GM12878 (cell line): ENCODE measurements around the gene FBXL17. TPM values are rescaled to one million over a fixed set of nuclear protein-coding genes. Genes with fewer than 3 reads are reported as not detected.

Experiments
- ATAC-seq: fragments of 200-7000 bp; cut with Tn5 transposase; 3 replicates; pipeline ENCODE4 v1.9.1; 2020; ENCODE audit warnings: mild to moderate bottlenecking, moderate library complexity
- BruUV-seq: library from RNA; stranded (reverse); fragments of 400-500 nt; replicated peaks from 2 replicates; lab custom pipeline; 2021; lab: Mats Ljungman, UMichigan
- CTCF ChIA-PET: fragments of 300-600 bp; sonication (Branson Sonifier 250); formaldehyde crosslinking; extraction: SDS; loops from one replicate; lab custom pipeline; 2021; ENCODE audit warnings: inconsistent platforms; lab: Yijun Ruan, JAX
- POLR2A ChIA-PET: fragments of 350-600 bp; formaldehyde crosslinking; extraction: SDS; loops from one replicate; lab custom pipeline; 2021; ENCODE audit warnings: inconsistent platforms; lab: Charles Lee
- RAD21 ChIA-PET: fragments of 300-600 bp; sonication (Branson Sonifier 250); formaldehyde crosslinking; loops from one replicate; lab custom pipeline; 2023; ENCODE audit warnings: antibody characterized with exemption; ENCODE audit not compliant: unreplicated experiment; lab: Charles Lee
- SMC1A ChIA-PET: fragments of 300-600 bp; sonication (Branson Sonifier 250); formaldehyde crosslinking; loops from one replicate; lab custom pipeline; 2023; ENCODE audit not compliant: unreplicated experiment, uncharacterized antibody; lab: Charles Lee
- DNase-seq: peaks from one replicate; pipeline ENCODE4 v3.0.0-alpha.2; 2011; ENCODE audit warnings: low read depth, low spot score
- FAIRE-seq: peaks from 3 replicates; lab custom pipeline; 2011; peaks lifted over from hg19 to GRCh38; lab: Jason Lieb, UNC
- H2AFZ ChIP-seq: 2 replicates; pipeline ENCODE4 v1.6.0; 2011; ENCODE audit warnings: low read depth, low read length, control low read depth; ENCODE audit not compliant: control insufficient read depth
- H3K27ac ChIP-seq: 2 replicates; pipeline ENCODE4 v1.5.1; 2011; ENCODE audit warnings: control low read depth; ENCODE audit not compliant: control insufficient read depth, insufficient read depth
- H3K27me3 ChIP-seq, 2 experiments: replicated peaks in 1 of 2; 2 replicates each; pipeline versions ENCODE4 v1.6.0 to v1.6.1; 2011; ENCODE audit warnings: low read length in 1 of 2; ENCODE audit not compliant: control insufficient read depth in 2 of 2, insufficient read depth in 2 of 2
- H3K36me3 ChIP-seq, 2 experiments: 2 replicates each; pipeline ENCODE4 v1.5.1; 2011; ENCODE audit warnings: low read length in 1 of 2; ENCODE audit not compliant: control insufficient read depth in 2 of 2, insufficient read depth in 2 of 2
- H3K4me1 ChIP-seq: 2 replicates; pipeline ENCODE4 v1.6.1; 2011; ENCODE audit warnings: mild to moderate bottlenecking, low read length, moderate library complexity, mixed read lengths; ENCODE audit not compliant: control insufficient read depth, insufficient read depth
- H3K4me2 ChIP-seq: 2 replicates; pipeline ENCODE4 v1.6.0; 2011; ENCODE audit warnings: control low read depth; ENCODE audit not compliant: control insufficient read depth, insufficient read depth
- H3K4me3 ChIP-seq: fragments of 200-600 bp; sonication (generic); 2 replicates; pipeline ENCODE4 v1.5.1; 2016
- H3K79me2 ChIP-seq: 2 replicates; pipeline ENCODE4 v1.6.0; 2011; ENCODE audit warnings: low read length; ENCODE audit not compliant: control insufficient read depth, insufficient read depth
- H3K9ac ChIP-seq: 2 replicates; pipeline ENCODE4 v1.8.0; 2011; ENCODE audit warnings: low read length, control low read depth, mixed read lengths; ENCODE audit not compliant: control insufficient read depth, insufficient read depth
- H3K9me3 ChIP-seq: replicated peaks from 3 replicates; pipeline ENCODE4 v1.5.1; 2011; ENCODE audit warnings: mild to moderate bottlenecking, low read length; ENCODE audit not compliant: control insufficient read depth, insufficient read depth
- H4K20me1 ChIP-seq: 2 replicates; pipeline ENCODE4 v1.6.0; 2011; ENCODE audit not compliant: control insufficient read depth, insufficient read depth
- IRF3 ChIP-seq: fragments of 450-650 bp; IDR thresholded peaks from 2 replicates; pipeline ENCODE4 v1.6.1; 2014; ENCODE audit warnings: mild to moderate bottlenecking
- WGBS: methylation state at CpG from one replicate; pipeline ENCODE4 v1.1.6; 2016; ENCODE audit warnings: low lambda C conversion rate; ENCODE audit not compliant: insufficient replicate concordance, insufficient coverage; ENCODE audit errors: missing lambda C conversion rate; 5-methylcytosine and 5-hydroxymethylcytosine counted together
- in situ Hi-C: fragments of 300-500 bp; cut with MboI; formaldehyde crosslinking; loops from 9 replicates; pipeline ENCODE4 v1.14.3; 2018; ENCODE audit warnings: mixed read lengths
- intact Hi-C: fragments of 100-400 bp; cut with micrococcal nuclease; formaldehyde crosslinking; loops from one replicate; pipeline ENCODE4 v1.14.2; 2022; ENCODE audit not compliant: unreplicated experiment
- polyA plus RNA-seq, 11 experiments: library from polyadenylated mRNA; depleted of rRNA in 4 of 11; unstranded in 6 of 11; stranded (reverse) in 5 of 11; fragments of >200 nt; fragmentation: Nextera tagmentation in 4 of 11; fragmentation: Illumina TruSeq in 1 of 11; extraction: Ambion mirVana in 4 of 11; extraction: Trizol in 1 of 11; gene quantifications; 1 replicate in 1 of 11; 2 replicates in 10 of 11; pipeline versions ENCODE4 v1.2.1 to v1.2.3, GENCODE V29; 2011 to 2016; ENCODE audit warnings: inconsistent platforms in 2 of 11, missing spikeins in 2 of 11, low read depth in 1 of 11
- total RNA-seq, 4 experiments: library from RNA; depleted of rRNA in 3 of 4; stranded (reverse); fragments of >200 nt in 3 of 4; fragmentation: Illumina TruSeq in 1 of 4; extraction: Trizol in 1 of 4; gene quantifications; 2 replicates each; pipeline versions ENCODE4 v1.2.1 to v1.2.3, GENCODE V29; 2013 to 2021
- TF ChIP-seq, protein P1 (sequence below): fragments of 450-650 bp; IDR thresholded peaks from 2 replicates; pipeline ENCODE4 v1.6.1; 2016; ENCODE audit warnings: mild to moderate bottlenecking
- TF ChIP-seq, protein P2 (sequence below): fragments of 150-350 bp; IDR thresholded peaks from 2 replicates; pipeline ENCODE4 v1.6.1; 2016; ENCODE audit warnings: low read depth, low read length

FBXL17 gene
- total and polyA plus RNA-seq, 10 of the 15 experiments (the other 5 are each of a cell fraction or from before 2014, with no cell fraction given): 0.88 to 9.0 (median 4.4) TPM

DNA sequence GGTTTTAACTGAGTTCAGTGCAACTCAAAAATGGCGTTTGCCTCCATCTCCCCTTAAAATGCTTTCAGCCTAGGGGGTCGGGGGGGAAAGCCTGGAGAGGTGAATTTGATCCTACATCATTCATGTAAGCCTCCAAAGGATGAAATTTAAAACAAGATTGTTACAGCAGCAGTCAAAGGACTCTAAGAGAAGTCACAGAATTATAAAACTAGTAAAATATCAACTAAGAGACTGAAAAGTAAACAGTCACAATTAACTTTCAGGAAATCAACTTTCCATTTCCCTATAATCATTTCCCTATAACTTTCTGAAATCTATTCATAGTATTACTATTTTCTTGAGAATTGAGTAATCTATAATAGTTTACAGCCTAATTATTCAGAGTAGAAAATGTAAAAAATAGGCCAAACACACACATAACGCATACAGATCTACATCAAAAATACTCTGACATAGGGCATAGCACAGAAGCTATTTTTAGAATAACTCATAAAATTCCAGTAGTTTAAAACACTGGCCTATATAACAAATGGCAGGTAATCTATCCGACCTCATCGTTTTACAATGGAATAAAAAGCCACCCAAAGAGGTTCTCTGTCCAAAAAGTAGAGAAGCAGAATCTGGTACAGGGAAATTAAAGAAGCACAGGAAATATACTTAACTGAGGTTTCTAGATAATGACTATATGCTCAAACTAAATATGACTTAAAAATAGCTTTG lies 37.6 kb downstream of the FBXL17 start:
- WGBS: 89% methylated on average over 5 of the region's 5 CpGs
- ChIA-PET CTCF (interaction anchor here (0.8 to 7.6 kb wide), 14 partner anchors 10 to 683 kb away, joined by 3 to 142 read pairs (median 4); no protein-coding TSS in a partner anchor), POLR2A (interaction anchor here (0.6 kb wide), 1 partner anchor 630 kb away, joined by 4 read pairs; no protein-coding TSS in a partner anchor), SMC1A (interaction anchor here (1.2 to 4.9 kb wide), 6 partner anchors 11 to 88 kb away, joined by 3 to 88 read pairs (median 4); no protein-coding TSS in a partner anchor), RAD21 (interaction anchor here (1.7 to 2.5 kb wide), 3 partner anchors 84 to 772 kb away, joined by 4 to 81 read pairs (median 5); no protein-coding TSS in a partner anchor)
- Histone ChIP-seq H3K27me3 (no peaks in the 10 kb centered on the region), H3K36me3 (no peaks in the 10 kb centered on the region), H3K4me1 (no peaks in the 10 kb centered on the region), H4K20me1 (no peaks in the 10 kb centered on the region), H2AFZ (no peak overlapping the region), H3K79me2 (no peaks in the 10 kb centered on the region), H3K27ac (no peak overlapping the region), H3K9ac (no peak overlapping the region), H3K4me3 (no peak overlapping the region), H3K9me3 (no peaks in the 10 kb centered on the region), H3K4me2 (no peak overlapping the region)
- no peak for DNase-seq
- no TSS peak for BruUV-seq
- intact Hi-C loops (loop anchor here (2.0 to 10.0 kb wide), 3 partner anchors 75 to 769 kb away; no protein-coding TSS in a partner anchor), in situ Hi-C loops (no loop called here)
- no peak for FAIRE-seq
- ATAC-seq: no peak
- TF ChIP-seq, protein P1, sequence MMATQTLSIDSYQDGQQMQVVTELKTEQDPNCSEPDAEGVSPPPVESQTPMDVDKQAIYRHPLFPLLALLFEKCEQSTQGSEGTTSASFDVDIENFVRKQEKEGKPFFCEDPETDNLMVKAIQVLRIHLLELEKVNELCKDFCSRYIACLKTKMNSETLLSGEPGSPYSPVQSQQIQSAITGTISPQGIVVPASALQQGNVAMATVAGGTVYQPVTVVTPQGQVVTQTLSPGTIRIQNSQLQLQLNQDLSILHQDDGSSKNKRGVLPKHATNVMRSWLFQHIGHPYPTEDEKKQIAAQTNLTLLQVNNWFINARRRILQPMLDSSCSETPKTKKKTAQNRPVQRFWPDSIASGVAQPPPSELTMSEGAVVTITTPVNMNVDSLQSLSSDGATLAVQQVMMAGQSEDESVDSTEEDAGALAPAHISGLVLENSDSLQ: no peak
- TF ChIP-seq IRF3: no peak
- TF ChIP-seq, protein P2, sequence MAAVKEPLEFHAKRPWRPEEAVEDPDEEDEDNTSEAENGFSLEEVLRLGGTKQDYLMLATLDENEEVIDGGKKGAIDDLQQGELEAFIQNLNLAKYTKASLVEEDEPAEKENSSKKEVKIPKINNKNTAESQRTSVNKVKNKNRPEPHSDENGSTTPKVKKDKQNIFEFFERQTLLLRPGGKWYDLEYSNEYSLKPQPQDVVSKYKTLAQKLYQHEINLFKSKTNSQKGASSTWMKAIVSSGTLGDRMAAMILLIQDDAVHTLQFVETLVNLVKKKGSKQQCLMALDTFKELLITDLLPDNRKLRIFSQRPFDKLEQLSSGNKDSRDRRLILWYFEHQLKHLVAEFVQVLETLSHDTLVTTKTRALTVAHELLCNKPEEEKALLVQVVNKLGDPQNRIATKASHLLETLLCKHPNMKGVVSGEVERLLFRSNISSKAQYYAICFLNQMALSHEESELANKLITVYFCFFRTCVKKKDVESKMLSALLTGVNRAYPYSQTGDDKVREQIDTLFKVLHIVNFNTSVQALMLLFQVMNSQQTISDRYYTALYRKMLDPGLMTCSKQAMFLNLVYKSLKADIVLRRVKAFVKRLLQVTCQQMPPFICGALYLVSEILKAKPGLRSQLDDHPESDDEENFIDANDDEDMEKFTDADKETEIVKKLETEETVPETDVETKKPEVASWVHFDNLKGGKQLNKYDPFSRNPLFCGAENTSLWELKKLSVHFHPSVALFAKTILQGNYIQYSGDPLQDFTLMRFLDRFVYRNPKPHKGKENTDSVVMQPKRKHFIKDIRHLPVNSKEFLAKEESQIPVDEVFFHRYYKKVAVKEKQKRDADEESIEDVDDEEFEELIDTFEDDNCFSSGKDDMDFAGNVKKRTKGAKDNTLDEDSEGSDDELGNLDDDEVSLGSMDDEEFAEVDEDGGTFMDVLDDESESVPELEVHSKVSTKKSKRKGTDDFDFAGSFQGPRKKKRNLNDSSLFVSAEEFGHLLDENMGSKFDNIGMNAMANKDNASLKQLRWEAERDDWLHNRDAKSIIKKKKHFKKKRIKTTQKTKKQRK: no peak
